Globus pallidus (tissue), 1 donor: Measurements from ENCODE around the gene ANKRD12.

ENCODE experiments used
- DNase-seq: peaks from one replicate; pipeline ENCODE4 v3.0.0-alpha.2; 2015; ENCODE audit warnings: low spot score

Gene ANKRD12

GRCh38 chr18:9292047-9292446, 155.5 kb downstream of the ANKRD12 start:
- DNase-seq, result no peak

DNA sequence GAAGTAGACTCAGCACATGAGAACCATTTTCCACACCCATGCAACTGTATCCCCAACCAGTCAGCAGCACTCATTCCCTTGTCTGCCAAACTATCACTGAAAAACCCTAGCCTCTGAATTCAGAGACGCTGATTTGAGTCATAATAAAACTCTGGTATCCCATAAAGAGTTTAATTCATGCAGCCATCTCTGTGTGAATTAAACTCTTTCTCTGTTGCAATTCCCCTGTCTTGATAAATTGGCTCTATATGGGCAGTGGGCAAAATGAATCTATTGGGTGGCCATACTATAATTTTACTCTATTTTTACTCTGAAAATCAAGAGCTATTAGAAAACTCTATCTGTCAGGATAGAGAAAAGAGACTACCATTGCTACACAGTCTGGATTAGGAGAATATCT, 157.4 kb downstream of the ANKRD12 start:
- no peak for DNase-seq

GRCh38 chr18:9296233-9297006, 159.8 kb downstream of the ANKRD12 start:
- no peak for DNase-seq

DNA sequence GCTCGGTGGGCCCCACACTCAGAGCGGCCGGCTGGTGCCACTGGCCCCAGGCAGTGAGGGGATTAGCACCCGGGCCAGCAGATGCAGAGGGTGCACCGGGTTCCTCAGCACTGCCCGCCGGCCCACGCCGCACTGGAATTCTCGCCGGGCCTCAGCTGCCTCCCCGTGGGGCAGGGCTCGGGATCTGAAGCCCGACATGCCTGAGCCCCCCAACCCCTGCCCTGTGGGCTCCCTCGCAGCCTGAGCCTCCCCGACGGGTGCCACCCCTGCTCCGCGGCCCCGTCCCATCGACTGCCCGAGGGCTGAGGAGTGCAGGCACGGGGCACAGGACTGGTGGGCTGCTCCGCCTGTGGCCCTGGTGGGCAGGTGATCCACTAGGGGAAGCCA, 160.4 kb downstream of the ANKRD12 start:
- DNase-seq, result no peak

DNA sequence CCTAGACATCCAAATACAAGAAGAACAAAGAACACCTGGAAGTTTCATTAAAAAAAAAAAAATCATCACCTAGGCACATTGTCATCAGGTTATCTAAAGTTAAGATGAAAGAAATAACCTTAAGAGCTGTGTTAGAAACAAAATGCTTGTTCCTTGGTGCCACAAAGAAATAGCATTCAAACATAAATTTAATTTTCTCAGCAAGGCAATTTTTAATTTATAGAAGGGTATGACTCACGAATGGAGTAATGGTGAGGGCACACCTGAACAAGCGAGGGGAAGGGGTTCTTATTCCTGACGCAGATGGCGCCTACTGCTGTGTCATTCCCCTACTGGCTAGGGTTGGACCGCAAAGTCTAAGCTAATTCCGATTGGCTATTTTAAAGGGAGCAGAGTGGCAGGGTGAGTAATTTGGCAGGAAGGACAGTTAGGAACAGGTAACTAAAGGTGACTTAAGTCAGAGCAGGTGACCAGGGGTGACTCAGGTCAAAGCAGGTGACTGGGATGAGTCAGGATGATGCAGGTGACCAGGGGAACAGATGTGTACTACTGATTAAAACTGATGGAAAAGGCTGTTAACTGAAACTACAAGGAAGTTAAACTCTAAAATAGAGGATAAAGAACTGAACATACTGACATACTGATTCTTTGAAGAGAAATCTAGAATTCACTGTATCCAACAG, 167.9 kb downstream of the ANKRD12 start:
- no peak for DNase-seq

DNA sequence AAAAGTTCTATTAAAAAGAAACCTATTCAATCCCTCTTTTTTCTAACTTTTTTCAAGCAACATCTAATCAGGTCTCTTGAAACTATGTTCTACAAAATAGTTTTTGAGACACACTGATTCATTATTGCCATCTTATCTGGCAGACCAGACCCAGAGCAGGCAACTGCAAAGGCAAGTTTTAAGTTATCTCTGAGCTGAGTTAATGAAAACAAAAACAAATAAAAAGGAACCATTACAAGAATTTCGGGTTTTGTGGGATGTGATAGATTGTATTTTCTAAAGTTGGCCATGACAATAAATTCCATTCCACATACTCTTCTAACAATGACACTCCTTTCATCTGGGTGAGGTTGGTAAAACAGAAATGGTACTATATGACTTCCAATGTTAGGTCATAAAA, 182.8 kb downstream of the ANKRD12 start:
- DNase-seq, result no peak

GRCh38 chr18:9321017-9321452, 184.5 kb downstream of the ANKRD12 start:
- DNase-seq, result no peak

GRCh38 chr18:9321736-9322135, 185.2 kb downstream of the ANKRD12 start:
- no peak for DNase-seq

DNA sequence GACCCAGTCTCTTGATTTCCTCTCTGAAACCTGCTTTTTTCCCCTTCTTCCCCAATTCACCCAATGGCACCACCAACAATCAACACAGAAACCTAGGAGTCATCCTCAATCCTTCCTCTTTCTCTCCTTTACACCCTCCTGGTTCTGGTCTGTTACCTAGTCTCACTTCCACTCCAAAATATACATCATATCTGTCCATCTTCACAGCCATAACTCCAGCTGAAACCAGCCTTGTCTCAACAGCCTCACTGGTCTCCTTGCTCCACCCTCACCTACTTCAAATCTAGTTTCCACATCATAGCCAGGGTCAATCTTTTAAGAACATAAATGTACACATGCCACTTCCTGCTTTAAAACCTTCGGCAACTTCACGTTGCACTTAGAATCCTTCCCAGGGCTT, 186.2 kb downstream of the ANKRD12 start:
- DNase-seq, result no peak

DNA sequence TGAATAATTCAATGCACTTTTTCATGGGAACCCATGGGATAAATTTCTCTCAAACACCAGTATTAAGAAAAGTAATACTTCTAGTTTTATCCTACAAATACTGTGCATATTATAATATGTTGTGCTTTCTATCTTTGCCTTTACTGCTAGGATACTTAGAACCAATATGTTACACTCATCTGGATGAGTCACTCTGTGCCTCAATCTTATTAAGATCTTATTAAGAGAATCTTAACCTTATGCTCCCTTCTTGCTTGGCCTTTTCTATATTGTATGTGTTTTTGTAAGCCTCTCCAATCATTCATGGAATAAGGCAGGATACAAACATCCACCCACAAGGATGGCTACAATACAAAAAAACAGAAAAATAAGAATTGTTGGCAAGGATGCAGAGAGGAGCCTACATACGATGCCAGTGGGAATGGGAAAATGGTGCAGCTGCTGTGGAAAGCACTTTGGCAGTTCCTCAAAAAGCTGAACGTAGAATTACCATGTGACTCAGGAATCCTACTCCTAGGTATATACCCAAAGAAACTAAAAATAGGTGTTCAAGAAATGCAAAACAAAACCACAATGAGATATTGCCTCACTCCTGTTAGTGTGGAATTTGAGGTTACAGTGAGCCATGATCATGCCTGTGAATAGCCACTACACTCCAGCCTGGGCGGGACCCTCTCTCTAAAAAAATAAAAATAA, 187.3 kb downstream of the ANKRD12 start:
- DNase-seq, result no peak

DNA sequence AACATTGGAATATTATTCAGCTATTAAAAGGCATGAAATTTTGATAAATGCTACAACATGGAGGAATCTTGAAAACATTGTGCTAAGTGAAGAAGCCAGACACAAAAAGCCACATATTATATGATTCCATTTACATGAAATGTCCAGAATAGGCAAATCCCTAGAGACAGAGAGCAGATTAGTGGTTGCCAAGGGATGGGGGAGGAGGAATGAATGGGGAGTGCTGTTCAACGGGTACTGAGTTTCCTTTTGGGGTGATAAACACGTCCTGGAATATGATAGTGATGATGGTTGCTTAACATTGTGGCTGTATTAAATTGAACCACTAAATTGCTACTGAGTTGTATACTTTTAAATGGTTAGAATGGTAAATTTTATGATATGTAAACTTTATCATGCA, 189.1 kb downstream of the ANKRD12 start:
- no peak for DNase-seq

- DNase-seq, result no peak
Measured at GRCh38 chr18:9328776-9329175, 192.2 kb downstream of the ANKRD12 start.

DNA sequence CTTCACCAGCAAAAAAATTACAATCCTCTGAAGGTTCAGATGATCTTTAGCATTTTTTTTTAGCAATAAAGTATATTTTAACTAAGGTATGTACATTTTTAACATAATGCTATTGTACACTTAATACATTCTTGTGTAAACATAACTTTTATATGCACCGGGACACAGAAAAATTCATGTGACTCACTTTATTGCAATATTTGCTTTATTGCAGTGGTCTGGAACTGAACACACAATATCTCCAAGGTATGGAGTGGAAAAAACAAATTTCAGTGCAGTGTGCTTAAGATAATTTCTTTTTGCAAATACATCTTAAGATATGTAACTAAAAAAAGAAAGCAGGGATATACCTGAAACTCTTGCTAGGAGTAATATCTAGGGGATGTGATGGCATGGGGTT, 192.9 kb downstream of the ANKRD12 start:
- DNase-seq, result no peak

DNA sequence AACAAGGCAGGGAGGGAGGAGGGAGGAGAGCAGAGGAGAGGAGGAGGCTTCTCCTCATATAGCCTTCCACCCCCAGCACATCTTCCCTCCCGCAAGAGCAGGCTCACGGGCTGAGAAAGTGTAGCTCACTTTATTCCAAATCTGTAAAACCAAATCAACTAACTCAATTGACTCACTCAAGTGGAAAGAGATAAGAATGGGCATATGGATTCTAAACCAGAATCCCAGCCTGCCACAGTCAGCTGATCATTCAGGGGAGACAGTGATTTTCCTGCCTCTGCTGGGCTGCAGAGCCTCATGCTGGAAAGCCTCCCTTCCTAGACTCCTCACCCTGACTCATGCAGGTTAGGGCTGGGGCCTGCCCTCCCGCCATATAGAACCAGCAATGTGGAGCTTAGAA, 193.8 kb downstream of the ANKRD12 start:
- no peak for DNase-seq

DNA sequence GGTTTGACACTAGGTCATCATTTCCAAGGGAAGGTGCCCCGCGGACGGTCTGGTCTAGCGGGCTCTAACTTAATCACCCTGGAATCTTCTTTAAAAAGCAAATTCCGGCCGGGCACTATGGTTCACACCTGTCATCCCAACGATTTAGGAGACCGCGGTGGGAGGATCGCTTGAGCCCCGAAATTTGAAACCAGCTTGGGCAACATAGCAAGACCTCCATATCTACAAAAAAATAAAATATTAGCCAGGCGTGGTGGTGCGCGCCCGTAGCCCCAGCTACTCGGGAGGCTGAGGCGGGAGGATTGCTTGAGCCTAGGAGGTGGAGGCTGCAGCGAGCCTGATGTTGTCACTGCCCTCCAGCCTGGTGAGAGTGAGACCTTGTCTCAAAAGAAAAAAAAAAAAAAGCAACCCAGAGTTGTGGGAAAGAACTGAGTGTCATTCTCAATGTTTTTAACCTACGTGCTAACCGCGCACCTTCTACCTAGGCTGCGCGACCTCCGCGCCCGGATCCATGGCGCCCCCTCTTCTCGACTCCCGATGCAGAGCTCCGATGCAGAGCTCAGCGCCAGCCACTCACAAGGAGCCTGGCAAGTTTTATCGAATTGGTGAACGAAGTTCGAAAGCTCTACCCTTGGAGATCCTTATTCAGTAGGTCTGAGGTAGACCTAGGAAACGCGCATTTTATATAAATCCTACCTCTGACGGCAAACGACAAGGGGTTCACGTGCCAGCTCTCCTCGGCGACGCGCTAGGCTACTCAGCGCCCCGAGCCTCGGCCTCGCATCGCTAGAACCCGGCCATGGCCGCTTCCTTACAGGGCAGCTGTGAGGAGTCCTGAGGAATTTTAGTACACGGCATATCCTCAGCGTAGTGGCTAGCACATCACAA, 197.1 kb downstream of the ANKRD12 start:
- DNase-seq, result no peak

- peak; percentile 95 for DNase-seq
Measured at GRCh38 chr18:9334329-9334972, 197.9 kb downstream of the ANKRD12 start, which contains the start of gene TWSG1. TWSG1 (plus strand) TSS chr18:9334773; CDS start chr18:9337230, 2,457 bp downstream.

DNA sequence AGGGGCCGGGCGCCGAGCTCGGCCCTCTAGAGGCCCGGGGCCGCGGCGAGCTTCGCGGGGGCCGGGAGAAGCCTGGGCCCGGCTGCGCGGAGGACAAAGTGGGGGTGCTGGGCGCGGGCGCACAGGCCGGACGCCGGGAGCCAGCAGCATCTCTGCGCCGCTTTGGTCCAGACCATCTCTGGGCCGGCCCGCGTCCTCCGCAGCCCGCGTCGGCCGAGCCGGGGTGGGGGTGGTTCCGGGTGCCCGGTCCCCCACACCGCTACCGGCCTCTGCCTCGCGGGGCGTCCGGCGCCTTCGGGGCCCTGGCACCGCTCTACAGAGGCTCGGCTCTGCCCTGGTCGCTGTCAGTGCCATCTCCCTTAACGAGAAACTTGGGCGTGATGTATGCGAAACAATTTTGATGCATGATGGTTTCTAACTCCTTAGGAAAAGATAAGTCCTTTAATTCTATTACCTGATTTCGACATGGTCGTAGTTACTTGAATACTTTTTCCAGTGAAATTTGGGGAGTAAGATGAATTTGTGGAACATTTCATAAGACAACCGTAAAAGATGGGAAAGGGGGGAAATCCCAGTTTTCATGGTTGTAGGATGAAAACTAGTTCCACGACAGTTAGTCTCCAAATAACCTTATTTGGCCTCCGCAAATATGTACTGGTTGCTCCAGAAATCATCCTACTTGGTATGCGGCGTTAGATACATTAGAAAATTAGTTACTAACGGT, 198.6 kb downstream of the ANKRD12 start:
- DNase-seq, result peak; percentile 52
